Activated T-helper 17 cell treated with anti-CD3 and anti-CD28 coated beads, Interleukin-2, amount 50 U/mL, for 72 hours (primary cell): ENCODE measurements around the gene PRAMEF1. TPM values are rescaled to one million over a fixed set of nuclear protein-coding genes. Genes with fewer than 3 reads are reported as not detected.
A peak's percentile ranks its signal among the peaks of the same experiment; 100 is the strongest.
"Not testable (repeated sequence)": the region's sequence is repeated elsewhere in the genome, so short reads cannot be mapped to it uniquely, and the experiment has no call there.

ENCODE experiments used
- ATAC-seq: fragments of 150-1000 bp; cut with Tn5 transposase; replicated peaks from 2 replicates; pipeline ENCODE4 v1.10.0; 2021; ENCODE audit warnings: mild to moderate bottlenecking, moderate library complexity
- H3K27ac Mint-ChIP-seq: one replicate; pipeline ENCODE4 v1.8.0; 2022; ENCODE audit warnings: mixed read lengths
- H3K27me3 Mint-ChIP-seq: one replicate; pipeline ENCODE4 v1.8.0; 2022; ENCODE audit warnings: mixed read lengths
- H3K36me3 Mint-ChIP-seq: one replicate; pipeline ENCODE4 v1.8.0; 2022; ENCODE audit warnings: low read depth, mild to moderate bottlenecking, mixed read lengths
- H3K4me1 Mint-ChIP-seq: one replicate; pipeline ENCODE4 v1.8.0; 2022; ENCODE audit warnings: mixed read lengths
- H3K4me3 Mint-ChIP-seq: one replicate; pipeline ENCODE4 v1.8.0; 2022; ENCODE audit warnings: mild to moderate bottlenecking, mixed read lengths
- H3K9me3 Mint-ChIP-seq: one replicate; pipeline ENCODE4 v1.8.0; 2022; ENCODE audit warnings: mixed read lengths
- total RNA-seq, 2 donors: library from RNA; stranded (reverse); gene quantifications; one replicate each; pipeline ENCODE4 v1.2.3, GENCODE V29; 2022

The PRAMEF1 gene
- not detected for total RNA-seq

GRCh38 chr1:12791097-12791496 lies at the start of gene PRAMEF1:
PRAMEF1 (plus strand) TSS chr1:12791397; CDS start chr1:12793228, 1,831 bp downstream.
- not testable (repeated sequence) for H3K4me3 Mint-ChIP-seq, ATAC-seq, H3K9me3 Mint-ChIP-seq

GRCh38 chr1:12741946-12742345 lies 49.3 kb upstream of the PRAMEF1 start:
- H3K27ac Mint-ChIP-seq: no peak overlapping the region
- no peaks in the 10 kb centered on the region for H3K36me3 Mint-ChIP-seq
- peaks cover 42% of the 10 kb centered on the region for H3K27me3 Mint-ChIP-seq
- H3K9me3 Mint-ChIP-seq: peaks cover 1% of the 10 kb centered on the region
- no peaks in the 10 kb centered on the region for H3K4me1 Mint-ChIP-seq
- no peak overlapping the region for H3K4me3 Mint-ChIP-seq
- no peak for ATAC-seq

More at GRCh38 chr1:12791097-12791496, at the start of gene PRAMEF1:
- not testable (repeated sequence) for H3K27ac Mint-ChIP-seq, H3K36me3 Mint-ChIP-seq, H3K27me3 Mint-ChIP-seq, H3K4me1 Mint-ChIP-seq

GRCh38 chr1:12745126-12745991 lies 45.8 kb upstream of the PRAMEF1 start:
- no peak for ATAC-seq
- H3K9me3 Mint-ChIP-seq: peaks cover 19% of the 10 kb centered on the region
- no peaks in the 10 kb centered on the region for H3K4me1 Mint-ChIP-seq
- no peak overlapping the region for H3K27ac Mint-ChIP-seq
- H3K4me3 Mint-ChIP-seq: no peak overlapping the region
- peaks cover 37% of the 10 kb centered on the region for H3K27me3 Mint-ChIP-seq
- H3K36me3 Mint-ChIP-seq: peaks cover 6% of the 10 kb centered on the region

- H3K27me3 Mint-ChIP-seq: peaks cover 43% of the 10 kb centered on the region
- peaks cover 6% of the 10 kb centered on the region for H3K36me3 Mint-ChIP-seq
- peak; percentile 38 for ATAC-seq
- H3K27ac Mint-ChIP-seq: no peak within 1 kb of the TSS
- no peaks in the 10 kb centered on the region for H3K4me1 Mint-ChIP-seq
- H3K4me3 Mint-ChIP-seq: no peak within 1 kb of the TSS
- peaks cover 22% of the 10 kb centered on the region for H3K9me3 Mint-ChIP-seq
Observed at GRCh38 chr1:12745992-12746323, 45.2 kb upstream of the PRAMEF1 start, which contains the start of gene CFAP107. CFAP107 (plus strand) TSS chr1:12746200; CDS start chr1:12746431, 231 bp downstream.

GRCh38 chr1:12748778-12749355 lies 42.3 kb upstream of the PRAMEF1 start:
- Mint-ChIP-seq H3K27me3 (peaks cover 49% of the 10 kb centered on the region), H3K4me3 (no peak overlapping the region), H3K27ac (no peak overlapping the region), H3K4me1 (no peaks in the 10 kb centered on the region), H3K36me3 (peaks cover 6% of the 10 kb centered on the region), H3K9me3 (peaks cover 22% of the 10 kb centered on the region)
- no peak for ATAC-seq

- ATAC-seq: no peak
- peaks cover 6% of the 10 kb centered on the region for H3K9me3 Mint-ChIP-seq
- H3K36me3 Mint-ChIP-seq: no peaks in the 10 kb centered on the region
- no peaks in the 10 kb centered on the region for H3K4me1 Mint-ChIP-seq
- H3K27me3 Mint-ChIP-seq: peaks cover 54% of the 10 kb centered on the region
- H3K4me3 Mint-ChIP-seq: no peak overlapping the region
- no peak overlapping the region for H3K27ac Mint-ChIP-seq
Observed at GRCh38 chr1:12754738-12755137, 36.5 kb upstream of the PRAMEF1 start.

GRCh38 chr1:12756273-12756672 lies 34.9 kb upstream of the PRAMEF1 start:
- H3K9me3 Mint-ChIP-seq: no peaks in the 10 kb centered on the region
- no peak for ATAC-seq
- H3K4me3 Mint-ChIP-seq: no peak overlapping the region
- H3K4me1 Mint-ChIP-seq: no peaks in the 10 kb centered on the region
- H3K27ac Mint-ChIP-seq: no peak overlapping the region
- H3K27me3 Mint-ChIP-seq: peaks cover 49% of the 10 kb centered on the region
- no peaks in the 10 kb centered on the region for H3K36me3 Mint-ChIP-seq

GRCh38 chr1:12756768-12757413 lies 34.3 kb upstream of the PRAMEF1 start:
- no peaks in the 10 kb centered on the region for H3K36me3 Mint-ChIP-seq
- H3K27ac Mint-ChIP-seq: no peak overlapping the region
- no peaks in the 10 kb centered on the region for H3K4me1 Mint-ChIP-seq
- ATAC-seq: no peak
- H3K27me3 Mint-ChIP-seq: peaks cover 49% of the 10 kb centered on the region
- no peak overlapping the region for H3K4me3 Mint-ChIP-seq
- H3K9me3 Mint-ChIP-seq: no peaks in the 10 kb centered on the region

- ATAC-seq: no peak
- no peak overlapping the region for H3K4me3 Mint-ChIP-seq
- H3K36me3 Mint-ChIP-seq: no peaks in the 10 kb centered on the region
- no peak overlapping the region for H3K27ac Mint-ChIP-seq
- no peaks in the 10 kb centered on the region for H3K9me3 Mint-ChIP-seq
- H3K4me1 Mint-ChIP-seq: no peaks in the 10 kb centered on the region
- peaks cover 52% of the 10 kb centered on the region for H3K27me3 Mint-ChIP-seq
Observed at GRCh38 chr1:12757836-12758235, 33.4 kb upstream of the PRAMEF1 start.

GRCh38 chr1:12760256-12760795 lies 30.9 kb upstream of the PRAMEF1 start:
- H3K9me3 Mint-ChIP-seq: no peaks in the 10 kb centered on the region
- ATAC-seq: no peak
- no peak overlapping the region for H3K27ac Mint-ChIP-seq
- H3K27me3 Mint-ChIP-seq: peaks cover 41% of the 10 kb centered on the region
- no peaks in the 10 kb centered on the region for H3K4me1 Mint-ChIP-seq
- no peaks in the 10 kb centered on the region for H3K36me3 Mint-ChIP-seq
- H3K4me3 Mint-ChIP-seq: no peak overlapping the region

GRCh38 chr1:12761781-12762180 lies 29.4 kb upstream of the PRAMEF1 start:
- no peaks in the 10 kb centered on the region for H3K4me1 Mint-ChIP-seq
- H3K9me3 Mint-ChIP-seq: no peaks in the 10 kb centered on the region
- peaks cover 38% of the 10 kb centered on the region for H3K27me3 Mint-ChIP-seq
- H3K27ac Mint-ChIP-seq: no peak overlapping the region
- H3K36me3 Mint-ChIP-seq: no peaks in the 10 kb centered on the region
- no peak overlapping the region for H3K4me3 Mint-ChIP-seq
- no peak for ATAC-seq

- Mint-ChIP-seq H3K27me3 (peaks cover 45% of the 10 kb centered on the region), H3K4me1 (no peaks in the 10 kb centered on the region), H3K9me3 (no peaks in the 10 kb centered on the region), H3K4me3 (no peak overlapping the region), H3K36me3 (no peaks in the 10 kb centered on the region), H3K27ac (no peak overlapping the region)
- ATAC-seq: no peak
Observed at GRCh38 chr1:12762766-12763165, 28.4 kb upstream of the PRAMEF1 start.

GRCh38 chr1:12763479-12763878 lies 27.7 kb upstream of the PRAMEF1 start:
- ATAC-seq: no peak
- Mint-ChIP-seq H3K4me1 (no peaks in the 10 kb centered on the region), H3K4me3 (no peak overlapping the region), H3K27me3 (peaks cover 42% of the 10 kb centered on the region), H3K36me3 (no peaks in the 10 kb centered on the region), H3K27ac (no peak overlapping the region), H3K9me3 (no peaks in the 10 kb centered on the region)

- Mint-ChIP-seq H3K9me3 (no peaks in the 10 kb centered on the region), H3K27ac (no peak overlapping the region), H3K4me3 (no peak overlapping the region), H3K36me3 (no peaks in the 10 kb centered on the region), H3K27me3 (peaks cover 38% of the 10 kb centered on the region), H3K4me1 (no peaks in the 10 kb centered on the region)
- ATAC-seq: no peak
Observed at GRCh38 chr1:12764016-12764415, 27.2 kb upstream of the PRAMEF1 start.
